H9 (cell line): ENCODE measurements around the gene RARG. TPM values are rescaled to one million over a fixed set of nuclear protein-coding genes. Genes with fewer than 3 reads are reported as not detected.

ENCODE experiments used
- DNase-seq: peaks from one replicate; pipeline ENCODE4 v3.0.0-alpha.2; 2017
- H2AFZ ChIP-seq: one replicate; pipeline ENCODE4 v1.6.1; 2013; ENCODE audit warnings: mild to moderate bottlenecking, low read length, control low read depth, moderate library complexity
- H2AK5ac ChIP-seq: 2 replicates; pipeline ENCODE4 v1.6.1; 2013; ENCODE audit warnings: low read length, control low read depth, mixed read lengths; ENCODE audit not compliant: insufficient read length
- H2BK120ac ChIP-seq: one replicate; pipeline ENCODE4 v1.6.1; 2013; ENCODE audit warnings: low read depth, mild to moderate bottlenecking, low read length, control low read depth, inconsistent platforms; ENCODE audit not compliant: poor library complexity, severe bottlenecking
- H2BK12ac ChIP-seq: 2 replicates; pipeline ENCODE4 v1.6.1; 2013; ENCODE audit warnings: low read length, control low read depth, mixed read lengths, low read depth; ENCODE audit not compliant: insufficient read length
- H2BK15ac ChIP-seq: 2 replicates; pipeline ENCODE4 v1.6.1; 2013; ENCODE audit warnings: low read depth, low read length, control low read depth
- H2BK20ac ChIP-seq: one replicate; pipeline ENCODE4 v1.6.1; 2013; ENCODE audit warnings: low read depth, mild to moderate bottlenecking, low read length, control low read depth, inconsistent platforms; ENCODE audit not compliant: poor library complexity, severe bottlenecking
- H2BK5ac ChIP-seq: 2 replicates; pipeline ENCODE4 v1.6.1; 2013; ENCODE audit warnings: low read length, control low read depth, mixed read lengths; ENCODE audit not compliant: insufficient read length
- H3K14ac ChIP-seq: 2 replicates; pipeline ENCODE4 v1.6.1; 2013; ENCODE audit warnings: low read length, control low read depth; ENCODE audit not compliant: insufficient read depth
- H3K18ac ChIP-seq: 2 replicates; pipeline ENCODE4 v1.6.1; 2013; ENCODE audit warnings: low read depth, mild to moderate bottlenecking, mixed read lengths, low read length, control low read depth; ENCODE audit not compliant: insufficient read length
- H3K23ac ChIP-seq: 2 replicates; pipeline ENCODE4 v1.6.1; 2013; ENCODE audit warnings: low read length, control low read depth, mixed read lengths, low read depth; ENCODE audit not compliant: insufficient read length
- H3K23me2 ChIP-seq: 2 replicates; pipeline ENCODE4 v1.6.1; 2013; ENCODE audit warnings: low read depth, mild to moderate bottlenecking, mixed read lengths, low read length, control low read depth; ENCODE audit not compliant: insufficient read length, poor library complexity, severe bottlenecking
- H3K27ac ChIP-seq: 2 replicates; pipeline ENCODE4 v1.5.1; 2013; ENCODE audit warnings: low read length, control low read depth, mixed read lengths, low read depth; ENCODE audit not compliant: insufficient read length
- H3K27me3 ChIP-seq: 2 replicates; pipeline ENCODE4 v1.6.1; 2013; ENCODE audit warnings: low read length, control low read depth, inconsistent platforms; ENCODE audit not compliant: insufficient read depth
- H3K4ac ChIP-seq: 2 replicates; pipeline ENCODE4 v1.6.1; 2013; ENCODE audit warnings: low read depth, mild to moderate bottlenecking, control low read depth, inconsistent platforms, low read length, moderate library complexity
- H3K4me1 ChIP-seq: 2 replicates; pipeline ENCODE4 v1.6.1; 2013; ENCODE audit warnings: low read length, control low read depth, inconsistent platforms; ENCODE audit not compliant: insufficient read depth
- H3K4me2 ChIP-seq: 2 replicates; pipeline ENCODE4 v1.6.1; 2013; ENCODE audit warnings: low read length, control low read depth, mixed read lengths; ENCODE audit not compliant: insufficient read length, insufficient read depth
- H3K56ac ChIP-seq: 2 replicates; pipeline ENCODE4 v1.6.1; 2013; ENCODE audit warnings: low read depth, mild to moderate bottlenecking, mixed read lengths, low read length, control low read depth; ENCODE audit not compliant: insufficient read length
- H3K79me1 ChIP-seq: 2 replicates; pipeline ENCODE4 v1.6.1; 2013; ENCODE audit warnings: low read depth, mild to moderate bottlenecking, moderate library complexity, low read length, control low read depth, inconsistent platforms; ENCODE audit not compliant: insufficient read depth, poor library complexity, severe bottlenecking
- H3K79me2 ChIP-seq: 2 replicates; pipeline ENCODE4 v1.6.1; 2013; ENCODE audit warnings: low read length, control low read depth, inconsistent platforms; ENCODE audit not compliant: insufficient read depth
- H3K9ac ChIP-seq: 2 replicates; pipeline ENCODE4 v1.6.1; 2013; ENCODE audit warnings: low read length, control low read depth, mixed read lengths; ENCODE audit not compliant: insufficient read length; ENCODE audit errors: extremely low read depth
- H3K9me3 ChIP-seq: one replicate; pipeline ENCODE4 v1.6.1; 2013; ENCODE audit warnings: low read depth, low read length, inconsistent platforms; ENCODE audit not compliant: control insufficient read depth
- H3T11ph ChIP-seq: one replicate; pipeline ENCODE4 v1.6.1; 2013; ENCODE audit warnings: mild to moderate bottlenecking, low read length, control low read depth, inconsistent platforms
- H4K20me1 ChIP-seq: one replicate; pipeline ENCODE4 v1.6.1; 2013; ENCODE audit not compliant: control insufficient read depth, insufficient read length, insufficient read depth
- H4K5ac ChIP-seq: 2 replicates; pipeline ENCODE4 v1.6.1; 2013; ENCODE audit warnings: low read depth, mild to moderate bottlenecking, mixed read lengths, low read length, control low read depth; ENCODE audit not compliant: insufficient read length
- H4K8ac ChIP-seq: replicated peaks from 2 replicates; pipeline ENCODE4 v1.6.1; 2013; ENCODE audit warnings: low read length, control low read depth, mixed read lengths, low read depth; ENCODE audit not compliant: insufficient read length
- H4K91ac ChIP-seq: 2 replicates; pipeline ENCODE4 v1.6.1; 2013; ENCODE audit warnings: low read depth, mild to moderate bottlenecking, moderate library complexity, mixed read lengths, low read length, control low read depth; ENCODE audit not compliant: insufficient read length
- H3K27ac Mint-ChIP-seq, 3 experiments: 2 replicates in 2 of 3; 3 replicates in 1 of 3; pipeline ENCODE4 v1.8.0; 2020 to 2021; ENCODE audit warnings: mixed read lengths in 3 of 3, mild to moderate bottlenecking in 1 of 3, moderate library complexity in 1 of 3
- H3K27me3 Mint-ChIP-seq: 2 replicates; pipeline ENCODE4 v1.8.0; 2021; ENCODE audit warnings: low read depth, mild to moderate bottlenecking, moderate library complexity, mixed read lengths
- H3K36me3 Mint-ChIP-seq, 3 experiments: 2 replicates in 2 of 3; 3 replicates in 1 of 3; pipeline ENCODE4 v1.8.0; 2020 to 2021; ENCODE audit warnings: low read depth in 3 of 3, mixed read lengths in 3 of 3; ENCODE audit not compliant: insufficient read depth in 1 of 3
- H3K4me1 Mint-ChIP-seq, 2 experiments: 2 replicates each; pipeline ENCODE4 v1.8.0; 2020; ENCODE audit warnings: mixed read lengths in 2 of 2
- H3K4me3 Mint-ChIP-seq, 2 experiments: 2 replicates in 1 of 2; 3 replicates in 1 of 2; pipeline ENCODE4 v1.8.0; 2020 to 2021; ENCODE audit warnings: mild to moderate bottlenecking in 2 of 2, mixed read lengths in 2 of 2, moderate library complexity in 1 of 2
- H3K9me3 Mint-ChIP-seq, 2 experiments: 2 replicates in 1 of 2; 3 replicates in 1 of 2; pipeline ENCODE4 v1.8.0; 2020; ENCODE audit warnings: mild to moderate bottlenecking in 2 of 2, mixed read lengths in 2 of 2, moderate library complexity in 1 of 2
- CTCF ChIP-seq: fragments of 200-600 bp; sonication (generic); conservative IDR thresholded peaks from 3 replicates; pipeline ENCODE4 v1.8.0; 2021; ENCODE audit warnings: antibody characterized with exemption, mild to moderate bottlenecking
- WGBS: extraction: QIAGEN DNeasy Blood & Tissue Kit; methylation state at CpG from one replicate; pipeline ENCODE4 v1.1.7; 2013; ENCODE audit warnings: missing lambda C conversion rate, low lambda C conversion rate, mixed read lengths; ENCODE audit not compliant: insufficient read length; ENCODE audit errors: extremely low coverage; 5-methylcytosine and 5-hydroxymethylcytosine counted together
- total RNA-seq: library from RNA; stranded (reverse); gene quantifications from 2 replicates; pipeline ENCODE4 v1.2.1, GENCODE V29; 2021

The RARG gene
- total RNA-seq, 1 experiment from 2014 or later: 43.7 TPM

- Histone ChIP-seq H3K56ac (no peak overlapping the region), H3K27ac (no peak overlapping the region), H2AK5ac (no peak overlapping the region), H3K79me2 (no peaks in the 10 kb centered on the region), H4K5ac (no peak overlapping the region), H3K23me2 (no peaks in the 10 kb centered on the region), H3K4me2 (no peak overlapping the region), H3K18ac (no peak overlapping the region), H3K79me1 (no peaks in the 10 kb centered on the region), H3K23ac (no peak overlapping the region), H3T11ph (no peak overlapping the region), H3K9me3 (no peaks in the 10 kb centered on the region), H4K20me1 (no peaks in the 10 kb centered on the region), H3K9ac (no peak overlapping the region), H2BK5ac (no peak overlapping the region), H4K91ac (no peak overlapping the region), H3K27me3 (peaks cover 25% of the 10 kb centered on the region), H2BK15ac (no peak overlapping the region), H3K4ac (no peak overlapping the region), H4K8ac (no peak overlapping the region), H2BK120ac (no peak overlapping the region), H2AFZ (no peak overlapping the region), H2BK20ac (no peak overlapping the region), H3K14ac (no peak overlapping the region), H2BK12ac (no peak overlapping the region), H3K4me1 (no peaks in the 10 kb centered on the region; the same call in 1 of the 2 replicates)
- Mint-ChIP-seq H3K4me3 (no peak overlapping the region), H3K4me1 (peaks cover 11 to 21% of the 10 kb centered on the region in 2 experiments), H3K36me3 (peaks cover 0 to 6% (median 0%) of the 10 kb centered on the region in 3 experiments; a peak in 1 of 7 replicates), H3K9me3 (no peaks in the 10 kb centered on the region; a peak in 1 of 5 replicates), H3K27me3 (peaks cover 93% of the 10 kb centered on the region), H3K27ac (no peak overlapping the region)
- DNase-seq: no peak
- no CpG with 5 or more reads among the region's 10 CpGs for WGBS
- no peak for TF ChIP-seq CTCF
Observed at GRCh38 chr12:53171725-53172329, 60.2 kb downstream of the RARG start.
